Measurements from ENCODE around the gene GMCL2. TPM values are rescaled to one million over a fixed set of nuclear protein-coding genes. Genes with fewer than 3 reads are reported as not detected.

Gene GMCL2
- polyA plus RNA-seq, 1 of the 3 experiments (the other 2 are of a cell fraction), result not detected

GRCh38 chr5:178136990-178137389, 50.2 kb downstream of the GMCL2 start:
- H2AFZ ChIP-seq (ENCODE audit: low read depth), result no peak overlapping the region
- CTCF ChIA-PET, result interaction anchor here (0.7 to 10.9 kb wide), 6 partner anchors 9 to 61 kb away, joined by 3 to 96 read pairs (median 6); no protein-coding TSS in a partner anchor
- H3K36me3 ChIP-seq (replicated peaks in 1 of 2; ENCODE audit: control insufficient read depth in 1 of 2, insufficient read depth in 2 of 2, low read length in 1 of 2), result peaks cover 20 to 24% of the 10 kb centered on the region in 2 experiments
- no peak for DNase-seq
- no peaks in the 10 kb centered on the region for H3F3A ChIP-seq (replicated peaks; ENCODE audit: insufficient read depth)
- H3K27ac ChIP-seq (ENCODE audit: low read depth in 2 of 2, low read length in 1 of 2), result no peak overlapping the region
- no peak for TF ChIP-seq YY1 (IDR thresholded peaks at IDR 0.05; ENCODE audit: low read depth)
- no peak for TF ChIP-seq TAF1 (IDR thresholded peaks at IDR 0.05; ENCODE audit: borderline replicate concordance, low read depth, low read length)
- no peak for TF ChIP-seq RXRA (IDR thresholded peaks at IDR 0.05; ENCODE audit: borderline replicate concordance, low read depth)
- TF ChIP-seq, protein P1, sequence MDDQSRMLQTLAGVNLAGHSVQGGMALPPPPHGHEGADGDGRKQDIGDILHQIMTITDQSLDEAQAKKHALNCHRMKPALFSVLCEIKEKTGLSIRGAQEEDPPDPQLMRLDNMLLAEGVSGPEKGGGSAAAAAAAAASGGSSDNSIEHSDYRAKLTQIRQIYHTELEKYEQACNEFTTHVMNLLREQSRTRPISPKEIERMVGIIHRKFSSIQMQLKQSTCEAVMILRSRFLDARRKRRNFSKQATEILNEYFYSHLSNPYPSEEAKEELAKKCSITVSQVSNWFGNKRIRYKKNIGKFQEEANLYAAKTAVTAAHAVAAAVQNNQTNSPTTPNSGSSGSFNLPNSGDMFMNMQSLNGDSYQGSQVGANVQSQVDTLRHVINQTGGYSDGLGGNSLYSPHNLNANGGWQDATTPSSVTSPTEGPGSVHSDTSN (IDR thresholded peaks at IDR 0.05), result no peak
- no peaks in the 10 kb centered on the region for H4K20me1 ChIP-seq (ENCODE audit: insufficient read depth)
- H3K4me3 ChIP-seq (ENCODE audit: low read depth in 2 of 2, low read length in 1 of 2), result no peak overlapping the region
- no peaks in the 10 kb centered on the region for H3K9me2 ChIP-seq
- no peaks in the 10 kb centered on the region for H3K27me3 ChIP-seq (ENCODE audit: insufficient read depth)
- H3K4me2 ChIP-seq, result no peak overlapping the region
- POLR2A ChIA-PET, result interaction anchor here (0.5 to 1.3 kb wide), 2 partner anchors 12 to 16 kb away, joined by 3 read pairs; no protein-coding TSS in a partner anchor
- H3K4me1 ChIP-seq (ENCODE audit: control insufficient read depth in 1 of 2, insufficient read depth in 2 of 2, low read depth in 1 of 2, low read length in 1 of 2), result peaks cover 0 to under 1% of the 10 kb centered on the region in 2 experiments; a peak in 1 of 4 replicates
- H3K9ac ChIP-seq, result no peak overlapping the region
- WGBS (ENCODE audit: low lambda C conversion rate), result 91% methylated on average over 10 of the region's 10 CpGs
- H3K9me3 ChIP-seq, result no peaks in the 10 kb centered on the region
- peaks cover 53% of the 10 kb centered on the region for H3K79me2 ChIP-seq (ENCODE audit: insufficient read depth)

Other genes with a start within 250 kb of the GMCL2 start
- not detected in 2 replicates for gene PROP1, start 191.1 kb downstream of the GMCL2 start, polyA plus RNA-seq (2012; rRNA removed)
- 0.16 and 0.28 TPM in 2 replicates for gene N4BP3, start 73.8 kb downstream of the GMCL2 start, polyA plus RNA-seq (2012; rRNA removed)
- gene RMND5B, start 56.4 kb downstream of the GMCL2 start, polyA plus RNA-seq (2012; rRNA removed), result 42.8 and 43.7 TPM in 2 replicates
- 313 and 455 TPM in 2 replicates for gene NHP2, start 33.5 kb downstream of the GMCL2 start, polyA plus RNA-seq (2012; rRNA removed)
- gene HNRNPAB, start 17.2 kb upstream of the GMCL2 start, polyA plus RNA-seq (2012; rRNA removed), result 157 and 164 TPM in 2 replicates
- gene PHYKPL, start 45.4 kb upstream of the GMCL2 start, polyA plus RNA-seq (2012; rRNA removed), result 46.8 and 61.3 TPM in 2 replicates